IMR-90 (cell line): Measurements from ENCODE around the gene MDP1.

ENCODE experiments used
- BHLHE40 ChIP-seq: fragments of 150-350 bp; IDR thresholded peaks from 2 replicates; pipeline ENCODE4 v1.6.1; 2016; ENCODE audit warnings: mild to moderate bottlenecking, low read depth, low read length
- CEBPB ChIP-seq: IDR thresholded peaks from 2 replicates; pipeline ENCODE4 v1.6.1; 2012; ENCODE audit warnings: low read depth, low read length, improper control_type of control experiment
- CTCF ChIP-seq: conservative IDR thresholded peaks from 2 replicates; pipeline ENCODE4 v1.5.1; 2012; ENCODE audit warnings: mild to moderate bottlenecking, low read depth, low read length, improper control_type of control experiment
- FOS ChIP-seq: fragments of 150-350 bp; IDR thresholded peaks from 2 replicates; pipeline ENCODE4 v1.6.1; 2016; ENCODE audit warnings: low read depth, low read length
- MAFK ChIP-seq: IDR thresholded peaks from 2 replicates; pipeline ENCODE4 v1.6.1; 2012; ENCODE audit warnings: low read depth, low read length, improper control_type of control experiment
- MAZ ChIP-seq: IDR thresholded peaks from 2 replicates; pipeline ENCODE4 v1.6.1; 2012; ENCODE audit warnings: low read depth, mild to moderate bottlenecking, low read length, improper control_type of control experiment, moderate library complexity, borderline replicate concordance
- MXI1 ChIP-seq: IDR thresholded peaks from 2 replicates; pipeline ENCODE4 v1.6.1; 2012; ENCODE audit warnings: low read depth, mild to moderate bottlenecking, low read length, moderate library complexity, borderline replicate concordance
- NFE2L2 ChIP-seq: fragments of 150-350 bp; IDR thresholded peaks from 2 replicates; pipeline ENCODE4 v1.6.1; 2016; ENCODE audit warnings: low read depth, mild to moderate bottlenecking, low read length
- POLR2A ChIP-seq: IDR thresholded peaks from 2 replicates; pipeline ENCODE4 v1.6.1; 2012; ENCODE audit warnings: mild to moderate bottlenecking, low read depth, low read length
- RAD21 ChIP-seq: IDR thresholded peaks from 2 replicates; pipeline ENCODE4 v1.6.1; 2012; ENCODE audit warnings: low read length, improper control_type of control experiment
- RFX5 ChIP-seq: IDR thresholded peaks from 2 replicates; pipeline ENCODE4 v1.8.0; 2012; ENCODE audit warnings: low read depth, mild to moderate bottlenecking, low read length, moderate library complexity
- USF2 ChIP-seq: fragments of 150-350 bp; IDR thresholded peaks from 2 replicates; pipeline ENCODE4 v1.6.1; 2017; ENCODE audit warnings: mild to moderate bottlenecking, antibody characterized with exemption, low read length, low read depth
- TF ChIP-seq, protein P1 (sequence below): fragments of 150-350 bp; IDR thresholded peaks from 2 replicates; pipeline ENCODE4 v1.6.1; 2016; ENCODE audit warnings: low read depth, mild to moderate bottlenecking, low read length, moderate library complexity, borderline replicate concordance

- TF ChIP-seq CTCF: no peak
- no peak for TF ChIP-seq POLR2A
- no peak for TF ChIP-seq USF2
- TF ChIP-seq CEBPB: no peak
- TF ChIP-seq FOS: no peak
- no peak for TF ChIP-seq MAZ
- TF ChIP-seq RFX5: no peak
- TF ChIP-seq RAD21: no peak
- TF ChIP-seq MAFK: no peak
- no peak for TF ChIP-seq MXI1
- TF ChIP-seq BHLHE40: no peak
- TF ChIP-seq NFE2L2: no peak
- TF ChIP-seq, protein P1, sequence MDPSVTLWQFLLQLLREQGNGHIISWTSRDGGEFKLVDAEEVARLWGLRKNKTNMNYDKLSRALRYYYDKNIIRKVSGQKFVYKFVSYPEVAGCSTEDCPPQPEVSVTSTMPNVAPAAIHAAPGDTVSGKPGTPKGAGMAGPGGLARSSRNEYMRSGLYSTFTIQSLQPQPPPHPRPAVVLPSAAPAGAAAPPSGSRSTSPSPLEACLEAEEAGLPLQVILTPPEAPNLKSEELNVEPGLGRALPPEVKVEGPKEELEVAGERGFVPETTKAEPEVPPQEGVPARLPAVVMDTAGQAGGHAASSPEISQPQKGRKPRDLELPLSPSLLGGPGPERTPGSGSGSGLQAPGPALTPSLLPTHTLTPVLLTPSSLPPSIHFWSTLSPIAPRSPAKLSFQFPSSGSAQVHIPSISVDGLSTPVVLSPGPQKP: no peak
These were observed 20.2 kb upstream of the MDP1 start for GRCh38 chr14:24235804-24236688.
